Fibroblast of pulmonary artery (primary cell): Measurements from ENCODE around the gene AIFM3.

Experiments
- DNase-seq: peaks from one replicate; pipeline ENCODE4 v3.0.0-alpha.2; 2010; ENCODE audit warnings: low read depth
- H3K4me3 ChIP-seq: replicated peaks from 2 replicates; pipeline ENCODE4 v1.5.1; 2011; ENCODE audit warnings: low read depth, mild to moderate bottlenecking, control low read depth, low read length, moderate library complexity
- TF ChIP-seq, protein P1 (sequence below): IDR thresholded peaks from 2 replicates; pipeline ENCODE4 v1.5.1; 2011; ENCODE audit warnings: mild to moderate bottlenecking, control low read depth, low read length, inconsistent platforms; ENCODE audit errors: missing control alignments

The AIFM3 gene

DNA sequence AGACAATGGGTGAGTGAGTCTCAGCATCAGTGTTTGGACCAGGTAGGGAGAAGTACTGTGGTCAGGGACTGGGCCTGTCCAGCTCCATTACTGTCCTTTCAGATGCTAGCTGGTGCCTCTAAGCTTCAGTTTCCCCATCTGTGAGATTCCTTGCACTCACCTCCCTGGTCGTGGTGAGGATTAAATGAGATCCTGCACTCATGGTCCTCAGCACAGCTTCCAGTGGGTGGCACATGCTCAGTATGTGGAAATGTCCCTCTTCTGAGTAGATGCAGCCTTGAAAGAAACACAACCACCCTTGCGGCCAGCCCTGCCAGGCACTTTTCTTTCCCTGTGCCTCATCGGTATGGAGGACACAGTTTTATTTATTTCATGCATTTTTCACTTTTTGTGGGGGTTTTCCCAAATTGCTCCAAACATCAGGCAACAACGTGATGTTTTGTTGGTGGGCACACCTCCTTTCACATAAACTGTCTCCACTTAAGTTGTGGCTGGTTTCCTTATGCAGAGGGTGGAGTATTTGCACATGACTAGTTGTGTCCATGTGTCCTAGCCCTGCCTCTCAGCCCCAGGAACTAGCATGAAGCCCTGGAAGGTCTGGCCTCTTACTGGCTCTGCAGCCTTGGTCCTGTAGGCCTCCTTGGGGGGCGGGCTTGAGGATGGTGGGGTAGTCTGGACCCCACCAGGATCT, 16.2 kb downstream of the AIFM3 start:
- TF ChIP-seq, protein P1, sequence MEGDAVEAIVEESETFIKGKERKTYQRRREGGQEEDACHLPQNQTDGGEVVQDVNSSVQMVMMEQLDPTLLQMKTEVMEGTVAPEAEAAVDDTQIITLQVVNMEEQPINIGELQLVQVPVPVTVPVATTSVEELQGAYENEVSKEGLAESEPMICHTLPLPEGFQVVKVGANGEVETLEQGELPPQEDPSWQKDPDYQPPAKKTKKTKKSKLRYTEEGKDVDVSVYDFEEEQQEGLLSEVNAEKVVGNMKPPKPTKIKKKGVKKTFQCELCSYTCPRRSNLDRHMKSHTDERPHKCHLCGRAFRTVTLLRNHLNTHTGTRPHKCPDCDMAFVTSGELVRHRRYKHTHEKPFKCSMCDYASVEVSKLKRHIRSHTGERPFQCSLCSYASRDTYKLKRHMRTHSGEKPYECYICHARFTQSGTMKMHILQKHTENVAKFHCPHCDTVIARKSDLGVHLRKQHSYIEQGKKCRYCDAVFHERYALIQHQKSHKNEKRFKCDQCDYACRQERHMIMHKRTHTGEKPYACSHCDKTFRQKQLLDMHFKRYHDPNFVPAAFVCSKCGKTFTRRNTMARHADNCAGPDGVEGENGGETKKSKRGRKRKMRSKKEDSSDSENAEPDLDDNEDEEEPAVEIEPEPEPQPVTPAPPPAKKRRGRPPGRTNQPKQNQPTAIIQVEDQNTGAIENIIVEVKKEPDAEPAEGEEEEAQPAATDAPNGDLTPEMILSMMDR, result no peak
- peak overlapping the region; percentile 74 for H3K4me3 ChIP-seq
- DNase-seq, result no peak

DNA sequence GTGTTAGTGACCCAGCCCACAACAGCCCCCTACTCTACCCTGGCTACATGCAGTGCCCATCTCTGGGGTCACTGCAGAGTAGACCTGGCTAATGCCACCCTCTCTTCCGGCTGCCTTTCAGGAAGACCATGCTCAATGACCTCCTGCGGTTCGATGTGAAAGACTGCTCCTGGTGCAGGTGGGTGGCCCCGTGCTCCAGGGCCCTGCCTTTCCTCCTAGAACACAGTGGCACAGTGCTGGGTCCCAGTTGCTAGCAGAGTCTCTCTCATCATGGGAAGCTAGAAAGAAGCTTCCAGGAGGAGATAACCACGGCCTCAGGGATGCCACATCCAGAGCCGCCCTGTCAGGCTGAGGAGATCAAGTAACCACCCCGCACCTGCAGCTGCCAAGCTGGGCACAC, 18.7 kb downstream of the AIFM3 start:
- TF ChIP-seq, protein P1, result no peak
- H3K4me3 ChIP-seq, result no peak overlapping the region
- no peak for DNase-seq

DNA sequence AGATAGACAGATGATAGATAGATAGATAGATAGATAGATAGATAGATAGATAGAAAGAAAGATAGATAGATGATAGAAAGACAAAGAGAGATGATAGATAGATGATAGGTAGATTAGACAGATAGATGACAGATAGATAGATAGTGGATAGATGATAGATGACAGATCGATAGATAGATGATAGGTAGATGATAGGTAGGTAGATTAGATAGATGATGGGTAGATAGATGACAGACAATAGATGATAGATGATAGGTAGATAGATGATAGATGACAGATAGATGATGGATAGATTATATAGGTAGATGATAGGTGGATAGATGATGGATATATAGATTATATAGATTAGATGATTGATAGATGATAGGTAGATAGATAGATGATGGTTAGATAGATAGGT, 19.3 kb downstream of the AIFM3 start:
- TF ChIP-seq, protein P1, result no peak
- DNase-seq, result no peak

DNA sequence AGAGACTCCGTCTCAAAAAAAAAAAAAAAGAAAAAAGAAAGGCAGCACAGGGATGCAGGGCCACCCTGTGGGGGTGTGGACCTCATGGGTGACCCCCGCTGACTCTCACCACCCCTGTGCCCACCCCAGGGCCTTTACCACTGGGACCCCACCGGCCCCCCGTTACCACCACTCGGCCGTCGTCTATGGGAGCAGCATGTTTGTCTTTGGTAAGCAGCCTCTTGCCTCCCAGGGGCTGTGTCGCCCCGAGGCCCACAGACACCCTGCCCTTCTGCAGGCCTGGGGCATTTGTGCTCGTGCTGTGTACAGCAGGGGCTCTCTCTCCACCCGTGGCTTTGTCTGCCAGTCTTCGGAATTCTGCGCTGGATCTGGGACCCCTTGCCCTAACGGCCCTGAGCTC, 20.3 kb downstream of the AIFM3 start:
- H3K4me3 ChIP-seq, result no peak overlapping the region
- TF ChIP-seq, protein P1, result no peak

More for the DNA sequence above, 19.3 kb downstream of the AIFM3 start:
- H3K4me3 ChIP-seq, result no peak overlapping the region

DNA sequence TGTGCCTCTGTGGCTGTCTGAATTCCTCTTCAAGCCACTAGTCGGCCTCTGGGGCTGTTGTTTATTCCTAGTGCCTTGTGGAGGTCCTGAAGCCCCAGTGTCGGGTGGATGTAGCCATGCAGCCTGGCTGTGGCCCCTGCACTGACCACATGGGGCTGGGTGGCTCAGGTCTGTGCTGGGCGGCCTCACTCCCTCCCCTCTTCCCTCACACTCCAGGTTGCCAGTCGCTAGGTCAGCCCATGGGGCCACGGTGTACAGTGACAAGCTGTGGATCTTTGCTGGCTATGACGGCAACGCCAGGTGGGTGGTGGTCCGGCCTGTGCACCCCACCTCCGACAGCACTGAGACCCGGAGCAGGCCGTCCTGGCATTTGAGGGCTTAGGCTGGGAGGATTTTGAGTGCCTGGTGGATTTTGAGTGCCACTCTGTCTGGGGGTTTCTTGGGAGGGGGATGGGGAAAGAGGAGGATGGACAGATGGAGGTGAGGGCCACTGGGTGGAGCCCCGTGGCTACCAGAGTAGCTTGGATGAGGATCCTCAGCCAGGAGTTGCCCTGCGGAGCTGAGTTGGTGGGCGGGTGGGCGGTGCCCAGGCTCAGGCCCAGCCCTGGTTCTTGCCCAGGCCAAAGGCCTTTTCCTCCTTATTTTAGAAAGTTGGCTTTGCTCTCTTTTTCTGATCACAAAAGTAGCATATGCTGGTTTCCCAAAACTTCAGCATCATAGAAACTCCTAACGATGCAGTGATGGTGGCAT, 21.7 kb downstream of the AIFM3 start:
- TF ChIP-seq, protein P1, result no peak
- no peak for DNase-seq
- H3K4me3 ChIP-seq, result no peak overlapping the region

More for the DNA sequence above, 20.3 kb downstream of the AIFM3 start:
- no peak for DNase-seq

DNA sequence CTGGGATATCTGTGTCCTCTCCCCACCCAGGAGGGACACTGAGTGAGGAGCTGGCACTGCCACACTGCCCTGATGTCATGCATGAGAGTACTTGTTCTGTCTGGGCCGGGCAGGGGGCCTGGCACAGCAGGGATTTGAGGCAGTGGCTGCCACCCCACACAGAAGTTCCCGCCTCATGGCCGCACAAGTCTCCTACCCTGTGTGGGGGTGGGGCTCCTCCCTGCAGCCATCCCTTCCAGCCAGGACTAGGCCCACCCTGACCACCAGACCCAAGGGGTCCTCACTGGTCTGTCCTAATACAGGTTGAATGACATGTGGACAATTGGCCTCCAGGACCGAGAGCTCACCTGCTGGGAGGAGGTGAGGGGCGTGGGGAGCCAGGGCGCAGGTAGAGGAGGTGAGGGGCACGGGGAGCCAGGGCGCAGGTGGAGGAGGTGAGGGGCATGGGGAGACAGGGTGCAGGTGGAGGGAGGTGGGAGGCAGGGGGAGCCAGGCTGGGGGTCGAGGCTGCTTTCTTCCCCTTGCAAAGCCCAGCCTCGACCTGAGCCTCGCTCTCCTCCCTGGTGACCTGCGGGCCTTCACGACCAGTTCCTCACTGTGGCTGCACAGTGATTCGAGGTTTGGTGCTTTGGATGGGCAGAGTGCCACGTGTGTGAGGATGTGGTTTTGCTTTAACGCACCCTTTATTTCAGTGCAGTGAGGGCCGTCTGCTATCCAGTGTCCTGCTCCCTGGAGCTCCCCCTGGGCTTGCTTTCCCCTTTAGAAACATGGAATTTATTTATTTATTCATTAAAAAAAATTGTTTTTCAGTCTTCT, 22.5 kb downstream of the AIFM3 start:
- TF ChIP-seq, protein P1, result no peak
- no peak overlapping the region for H3K4me3 ChIP-seq
- DNase-seq, result no peak
